Stimulated activated CD8-positive, alpha-beta memory T cell treated with anti-CD3 and anti-CD28 coated beads, Interleukin-15, amount 100 ng/mL, for 4 hours (primary cell): ENCODE results near the gene KRTAP17-1.
"Not testable (repeated sequence)": the region's sequence is repeated elsewhere in the genome, so short reads cannot be mapped to it uniquely, and the experiment has no call there.

Source experiments
- DNase-seq, 2 donors: peaks; one replicate each; pipeline ENCODE4 v3.0.0-alpha.2; 2020; ENCODE audit warnings: low read depth in 2 of 2

Gene KRTAP17-1

GRCh38 chr17:41304091-41304490 lies 11.4 kb downstream of the KRTAP17-1 start:
- no peak for DNase-seq

GRCh38 chr17:41302981-41303380 lies 12.5 kb downstream of the KRTAP17-1 start:
- no peak for DNase-seq

GRCh38 chr17:41301916-41302901 lies 13.3 kb downstream of the KRTAP17-1 start, which contains the start of gene KRTAP29-1:
Gene KRTAP29-1 (minus strand): TSS chr17:41302851. CDS start chr17:41302851, 0 bp downstream.
- DNase-seq: no peak

GRCh38 chr17:41301204-41301790 lies 14.2 kb downstream of the KRTAP17-1 start:
- DNase-seq: no peak

- no peak for DNase-seq
Measured at GRCh38 chr17:41298458-41299135, 16.9 kb downstream of the KRTAP17-1 start.

GRCh38 chr17:41296846-41297245 lies 18.7 kb downstream of the KRTAP17-1 start:
- no peak for DNase-seq

- DNase-seq: no peak
Measured at GRCh38 chr17:41294016-41294415, 21.5 kb downstream of the KRTAP17-1 start.

- DNase-seq: no peak
Measured at GRCh38 chr17:41287050-41287449, 28.5 kb downstream of the KRTAP17-1 start.

- DNase-seq: no peak
Measured at GRCh38 chr17:41284546-41284945, 31.0 kb downstream of the KRTAP17-1 start.

- no peak for DNase-seq
Measured at GRCh38 chr17:41284043-41284442, 31.5 kb downstream of the KRTAP17-1 start.

- DNase-seq: no peak
Measured at GRCh38 chr17:41278176-41278955, 37.1 kb downstream of the KRTAP17-1 start.

- DNase-seq: not testable (repeated sequence)
Measured at GRCh38 chr17:41275648-41276190, 39.8 kb downstream of the KRTAP17-1 start, which contains the start of gene KRTAP9-7. Gene KRTAP9-7 (plus strand): TSS chr17:41275698. CDS start chr17:41275698, 0 bp downstream.

GRCh38 chr17:41271858-41272257 lies 43.7 kb downstream of the KRTAP17-1 start:
- DNase-seq: no peak

GRCh38 chr17:41271323-41271722 lies 44.2 kb downstream of the KRTAP17-1 start:
- DNase-seq: not testable (repeated sequence)

- no peak for DNase-seq
Measured at GRCh38 chr17:41267711-41268110, 47.8 kb downstream of the KRTAP17-1 start.

GRCh38 chr17:41265078-41265477 lies 50.4 kb downstream of the KRTAP17-1 start, which contains the start of gene KRTAP9-6:
Gene KRTAP9-6 (plus strand): TSS chr17:41265378. CDS start chr17:41265378, 0 bp downstream.
- DNase-seq: no peak
